GM18907 (cell line): ENCODE data around the gene TEX52.
A peak's percentile ranks its signal among the peaks of the same experiment; 100 is the strongest.

Experiments
- ATAC-seq: cut with Tn5 transposase; IDR thresholded peaks from one replicate; pipeline ENCODE4 v1.9.1; 2021; ENCODE audit warnings: mild to moderate bottlenecking, moderate library complexity; ENCODE audit not compliant: unreplicated experiment

TEX52 gene

DNA sequence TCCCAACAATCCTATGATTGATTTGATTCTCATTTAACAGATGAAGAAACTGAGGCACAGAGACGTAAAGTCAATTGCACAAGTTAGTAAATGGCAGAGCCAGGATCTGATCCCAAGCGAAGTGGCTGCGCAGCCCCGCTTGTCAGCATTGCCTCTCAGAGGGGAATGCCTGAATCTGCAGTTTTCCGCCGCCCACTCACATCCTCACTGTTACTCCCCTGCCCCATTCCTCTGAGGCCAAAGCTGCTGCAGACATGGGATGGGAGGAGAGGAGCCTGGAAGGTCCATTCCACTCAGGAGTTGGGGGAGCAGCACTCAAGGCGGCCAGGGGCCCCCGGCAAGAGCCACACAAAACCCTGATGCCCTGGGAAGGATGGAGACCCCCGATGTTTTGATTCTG, 23.0 kb downstream of the TEX52 start:
- no peak for ATAC-seq

DNA sequence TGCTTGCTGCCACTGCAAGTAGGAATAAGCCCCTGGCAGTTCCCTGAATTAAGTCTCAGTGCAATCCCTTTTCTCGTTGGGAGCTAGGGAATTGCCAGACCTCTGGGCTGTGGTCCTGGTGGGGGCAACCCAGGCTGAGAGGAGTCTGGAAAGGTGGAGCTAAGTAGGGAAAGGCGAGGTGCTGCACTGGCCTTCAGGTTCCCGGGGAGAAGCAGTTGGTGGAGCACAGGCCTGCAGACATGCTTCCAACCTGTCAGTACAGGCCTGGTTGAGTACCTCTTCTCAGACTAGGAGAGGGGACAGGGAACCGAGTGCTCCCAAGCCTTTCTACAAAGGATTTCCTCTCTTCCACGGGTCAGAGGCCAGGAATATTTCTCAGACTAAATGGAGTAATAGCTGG, 23.5 kb downstream of the TEX52 start:
- no peak for ATAC-seq

DNA sequence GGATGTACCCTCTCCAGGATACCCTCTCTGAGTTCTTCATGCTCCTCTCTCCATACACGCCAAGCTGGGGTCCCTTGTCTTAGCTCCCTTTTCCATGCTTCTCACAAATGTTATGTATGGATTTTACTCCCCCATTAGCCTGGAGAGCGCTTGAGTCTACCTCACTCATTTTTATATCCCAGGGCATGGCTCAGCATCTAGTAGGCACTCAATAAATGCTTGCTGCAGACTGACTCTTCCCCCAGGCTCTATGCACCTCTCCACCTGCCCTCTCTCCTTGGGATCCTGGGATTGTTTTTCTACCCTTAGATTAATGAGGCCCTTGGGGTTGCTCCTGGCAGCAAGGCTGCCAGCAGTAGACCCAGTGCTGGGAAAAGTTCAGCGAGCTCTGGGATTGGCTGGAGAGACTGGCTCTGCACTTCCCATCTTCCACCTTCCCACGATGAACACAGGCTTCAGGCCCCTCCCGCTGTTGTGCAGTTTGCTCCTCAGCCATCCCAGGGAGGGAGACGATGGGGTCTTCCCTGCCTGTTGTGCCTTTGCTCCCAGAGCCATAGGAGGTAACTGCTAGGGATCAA, 24.2 kb downstream of the TEX52 start:
- no peak for ATAC-seq

DNA sequence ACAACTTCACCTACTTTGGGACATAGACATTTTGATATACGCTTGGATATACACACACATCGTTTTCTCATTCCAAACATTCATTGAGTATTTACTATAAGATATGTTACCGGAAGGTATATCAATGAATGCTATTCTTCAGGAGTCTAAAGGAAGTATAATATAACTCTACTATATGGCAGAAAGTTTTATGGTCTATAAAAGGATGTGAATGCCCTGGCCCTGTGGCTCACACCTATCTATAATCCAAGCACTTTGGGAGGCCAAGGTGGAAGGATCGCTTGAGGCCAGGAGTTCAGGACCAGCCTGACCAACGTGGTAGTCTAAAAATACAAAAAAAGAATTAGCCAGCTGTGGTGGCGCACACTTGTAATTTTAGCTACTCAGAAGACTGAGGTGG, 27.6 kb downstream of the TEX52 start:
- no peak for ATAC-seq

DNA sequence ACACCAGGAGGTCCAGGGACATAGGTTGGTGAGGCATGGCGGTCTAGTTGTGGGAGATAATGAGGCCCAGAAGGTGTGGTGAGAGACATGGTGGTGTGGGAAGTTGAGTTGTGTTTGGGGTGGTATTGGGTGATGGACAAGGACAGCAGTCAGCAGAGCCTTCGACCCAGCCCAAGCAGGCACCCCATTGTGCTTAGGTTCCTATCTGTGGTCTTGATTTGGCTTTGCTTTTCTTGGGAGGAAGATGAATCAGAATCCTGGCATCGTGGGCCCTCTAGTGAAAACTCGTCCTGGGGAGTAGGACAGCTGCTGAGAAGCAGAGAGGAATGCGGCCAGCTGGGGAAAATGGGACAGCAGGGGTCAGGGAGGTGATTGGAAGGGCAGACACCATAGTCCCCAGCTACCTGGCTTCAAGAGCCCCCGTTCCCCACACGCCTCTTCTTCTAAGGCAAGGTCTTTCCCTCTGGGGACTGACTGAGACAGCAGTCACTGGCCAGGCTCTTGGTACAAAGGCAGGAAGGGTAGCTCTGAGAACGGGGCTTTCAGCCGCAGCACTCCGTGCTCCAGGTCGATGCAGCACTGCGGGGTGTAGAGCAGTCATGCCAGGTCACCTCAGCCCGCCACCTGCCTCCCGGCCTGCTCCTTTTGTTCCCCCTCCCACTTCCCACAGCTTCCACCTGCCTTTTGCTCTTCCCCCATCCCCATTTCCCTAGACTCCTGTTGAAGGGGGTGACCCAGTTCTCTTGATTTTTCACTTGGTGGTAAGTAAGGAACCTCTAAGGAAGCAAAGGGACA, 29.9 kb downstream of the TEX52 start:
- ATAC-seq, result no peak

- no peak for ATAC-seq
Observed at GRCh38 chr12:2826036-2826435, 30.8 kb downstream of the TEX52 start.

GRCh38 chr12:2825132-2825531, 31.7 kb downstream of the TEX52 start:
- no peak for ATAC-seq

- no peak for ATAC-seq
Observed at GRCh38 chr12:2824541-2824940, 32.3 kb downstream of the TEX52 start.

DNA sequence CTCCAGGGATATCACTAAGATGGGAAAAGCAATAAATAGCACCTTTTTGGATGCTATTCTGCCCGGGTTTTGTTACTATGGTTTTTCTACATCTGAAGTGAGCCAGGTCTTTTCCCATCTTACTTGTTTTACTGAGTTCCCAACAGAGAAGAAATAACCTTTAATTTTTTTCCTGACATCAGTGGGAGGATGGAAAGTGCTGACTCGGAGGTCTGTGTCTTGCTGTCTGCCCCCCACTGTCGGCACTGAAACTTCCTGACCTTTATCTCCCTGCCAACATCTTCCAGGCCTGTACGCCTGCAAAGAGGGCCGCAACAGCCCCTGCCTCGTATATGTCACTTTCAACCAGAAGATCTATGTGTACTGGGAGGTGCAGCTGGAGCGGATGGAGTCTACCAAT, 33.4 kb downstream of the TEX52 start:
- no peak for ATAC-seq

DNA sequence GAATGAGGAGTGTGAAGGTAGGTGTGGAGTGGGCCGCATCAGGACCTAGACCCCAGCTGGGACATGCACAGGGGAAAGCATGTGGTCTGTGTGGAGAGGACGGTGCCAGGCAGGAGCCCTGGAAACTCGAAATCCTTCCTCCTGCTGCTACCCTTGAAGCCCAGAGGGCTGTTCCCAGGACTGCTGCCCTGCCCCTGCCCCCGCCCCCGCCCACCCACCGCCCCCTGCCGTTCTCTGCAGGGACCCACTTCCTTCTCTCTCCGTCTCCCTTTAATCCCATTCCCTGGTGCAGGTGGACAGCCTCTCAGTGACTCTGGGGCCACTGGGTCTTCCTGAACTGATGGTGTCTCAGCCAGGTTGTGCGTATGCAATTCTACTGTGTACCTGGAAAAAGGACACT, 36.4 kb downstream of the TEX52 start:
- no peak for ATAC-seq

DNA sequence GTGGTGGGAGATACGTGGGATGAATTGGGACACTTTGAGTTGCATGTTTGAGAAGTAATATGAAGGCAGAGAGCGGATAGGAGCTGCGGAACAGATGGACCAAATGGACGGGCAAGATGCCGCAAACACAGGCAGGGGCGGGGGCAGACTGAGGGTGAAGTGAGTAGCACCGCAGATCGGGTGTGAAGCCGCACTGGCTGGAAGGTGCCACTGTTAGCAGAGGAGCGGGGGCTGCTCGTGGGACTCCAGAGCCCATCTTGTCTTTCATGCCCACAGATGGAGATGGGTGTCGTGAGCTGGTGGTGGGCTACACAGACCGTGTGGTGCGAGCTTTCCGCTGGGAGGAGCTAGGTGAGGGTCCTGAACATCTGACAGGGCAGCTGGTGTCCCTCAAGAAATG, 37.0 kb downstream of the TEX52 start:
- ATAC-seq, result no peak

DNA sequence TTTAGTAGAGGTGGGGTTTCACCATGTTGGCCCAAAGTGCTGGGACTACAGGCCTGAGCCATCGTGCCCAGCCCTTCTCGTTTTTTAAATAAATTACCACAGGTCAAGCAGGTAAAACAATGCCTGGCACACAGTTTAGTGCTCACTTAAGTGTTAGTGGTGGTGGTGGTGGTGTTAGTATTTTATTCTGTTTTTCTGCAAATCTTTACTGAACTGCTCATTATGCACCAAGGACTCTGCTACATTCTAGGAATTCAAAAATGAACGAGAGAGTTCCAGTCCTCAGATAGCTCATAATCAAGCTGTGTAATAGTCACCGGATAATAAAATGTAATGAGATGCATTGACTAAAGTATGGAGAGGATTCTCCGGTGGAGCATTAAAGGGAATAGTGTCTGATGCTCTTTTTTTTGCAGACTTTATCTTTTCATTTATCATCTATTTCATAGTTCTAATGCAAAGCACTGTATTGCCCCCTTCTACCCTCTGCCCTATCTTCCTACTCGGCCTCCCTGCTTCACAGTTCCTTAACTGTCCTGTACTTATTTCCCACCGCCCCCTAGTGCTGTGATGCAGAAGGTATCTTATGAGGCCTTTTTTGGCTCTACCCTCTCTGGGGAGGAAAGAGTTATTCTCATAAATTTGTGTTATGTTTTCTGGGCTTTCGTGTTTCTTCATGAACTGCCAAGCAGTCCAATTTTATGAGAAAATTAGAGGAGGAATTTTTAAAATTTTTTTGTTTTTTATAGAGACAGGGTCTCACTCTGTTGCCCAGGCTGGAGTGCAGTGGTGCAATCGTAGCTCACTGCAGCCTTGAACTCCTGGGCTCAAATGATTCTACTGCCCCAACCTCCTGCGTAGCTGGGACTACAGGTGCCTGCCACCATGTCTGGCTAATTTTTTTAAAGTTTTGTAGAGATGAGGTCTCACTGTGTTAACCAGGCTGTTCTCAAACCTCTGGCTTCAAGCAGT, 43.3 kb downstream of the TEX52 start:
- ATAC-seq, result peak; percentile 43

- peak; percentile 95 for ATAC-seq
Observed at GRCh38 chr12:2812290-2813213, 44.3 kb downstream of the TEX52 start, which contains the start of gene ITFG2. Gene ITFG2, plus strand, starts transcription at chr12:2812668. Its CDS starts 93 bp downstream, at chr12:2812761.

DNA sequence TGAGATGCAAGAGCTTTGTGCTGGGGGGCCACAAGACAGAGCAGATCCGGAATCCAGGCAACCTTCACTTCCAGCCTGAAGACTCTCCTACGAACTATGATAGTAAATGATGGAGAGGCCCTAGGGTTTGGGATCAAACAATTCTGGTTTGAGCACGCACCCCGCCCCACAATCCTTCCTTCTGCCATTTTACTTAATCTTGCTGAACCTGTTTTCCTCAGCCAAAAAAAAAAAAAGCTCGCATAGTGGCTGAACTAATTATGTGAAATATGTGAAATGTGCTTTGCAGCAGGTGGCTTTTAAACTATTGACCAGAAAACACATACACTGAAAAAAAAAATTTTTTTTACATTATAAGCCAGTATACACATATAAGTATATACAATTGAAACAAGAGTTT, 45.0 kb downstream of the TEX52 start:
- no peak for ATAC-seq

DNA sequence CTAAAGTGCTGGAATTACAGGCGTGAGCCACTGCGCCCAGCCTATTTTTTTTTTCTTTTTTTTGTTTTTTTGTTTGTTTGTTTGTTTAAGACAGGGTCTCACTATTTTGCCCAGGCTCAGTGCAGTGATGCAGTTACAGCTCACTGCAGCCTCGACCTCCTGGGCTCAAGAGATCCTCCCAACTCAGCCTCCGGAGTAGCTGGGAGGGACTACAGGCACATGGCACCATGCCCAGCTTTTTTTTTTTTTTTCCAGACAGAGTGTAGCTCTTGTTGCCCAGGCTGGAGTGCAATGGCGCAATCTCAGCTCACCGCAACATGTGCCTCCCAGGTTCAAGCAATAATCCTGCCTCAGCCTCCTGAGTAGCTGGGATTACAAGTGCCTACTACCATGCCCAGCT, 50.1 kb downstream of the TEX52 start:
- no peak for ATAC-seq

- ATAC-seq, result no peak
Observed at GRCh38 chr12:2805143-2805520, 51.7 kb downstream of the TEX52 start.

GRCh38 chr12:2804393-2805142, 52.3 kb downstream of the TEX52 start:
- ATAC-seq, result no peak

DNA sequence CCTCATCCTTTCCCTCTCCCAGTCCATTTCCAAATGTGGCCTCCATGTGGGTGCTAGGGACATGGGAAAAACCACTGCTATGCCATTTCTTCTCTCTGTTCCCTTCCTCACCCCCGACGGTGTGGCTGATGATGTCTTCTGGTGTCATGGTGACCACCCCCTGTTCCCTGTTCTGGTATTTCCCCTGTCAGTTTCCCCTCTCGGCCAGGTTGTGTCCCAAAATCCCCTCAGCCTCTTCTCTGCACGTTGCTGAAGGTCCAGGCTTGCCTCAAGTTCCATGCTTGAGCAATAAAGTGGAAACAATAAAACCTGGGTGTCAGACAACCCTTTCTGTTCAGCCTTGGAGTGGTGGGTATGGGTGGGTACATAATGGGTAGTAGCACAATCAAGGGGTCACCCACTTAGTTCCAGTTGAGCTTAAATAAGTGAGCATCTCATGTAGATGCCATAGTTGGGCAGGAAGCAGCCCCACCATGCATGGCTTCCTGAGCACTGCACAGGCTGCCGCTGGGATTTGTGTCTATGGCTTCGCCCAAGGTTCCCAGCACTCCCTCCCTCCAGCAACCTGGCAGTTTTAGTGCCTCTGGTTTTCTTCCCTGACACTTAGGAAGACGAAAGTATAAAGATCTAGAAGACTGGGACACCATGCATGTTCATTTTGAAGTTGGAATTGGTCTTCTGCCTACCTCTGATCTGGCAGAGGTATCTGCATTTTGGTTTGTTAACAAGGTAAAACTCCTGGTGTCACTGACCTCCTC, 53.0 kb downstream of the TEX52 start:
- no peak for ATAC-seq
